HAP-1 (cell line): ENCODE measurements around the gene SLC17A5.
A peak's percentile ranks its signal among the peaks of the same experiment; 100 is the strongest.

Source experiments
- DNase-seq, 2 experiments: peaks; one replicate each; pipeline ENCODE4 v3.0.0-alpha.2; 2016 to 2020; ENCODE audit warnings: low spot score in 2 of 2
- H3K27me3 ChIP-seq: fragments of 250-450 bp; sonication (Bioruptor Pico); 2 replicates; pipeline ENCODE4 v1.5.1; 2020; ENCODE audit warnings: low read depth, mild to moderate bottlenecking, moderate library complexity
- H3K36me3 ChIP-seq: fragments of 250-450 bp; sonication (Bioruptor Pico); replicated peaks from 2 replicates; pipeline ENCODE4 v1.5.1; 2020; ENCODE audit warnings: mild to moderate bottlenecking
- H3K4me1 ChIP-seq: fragments of 250-450 bp; sonication (Bioruptor Pico); 2 replicates; pipeline ENCODE4 v1.5.1; 2020; ENCODE audit warnings: mild to moderate bottlenecking
- H3K4me3 ChIP-seq: fragments of 250-450 bp; sonication (Bioruptor Pico); 2 replicates; pipeline ENCODE4 v1.5.1; 2020; ENCODE audit warnings: mild to moderate bottlenecking, moderate library complexity
- H3K9me3 ChIP-seq: fragments of 250-450 bp; sonication (Bioruptor Pico); 2 replicates; pipeline ENCODE4 v1.5.1; 2020; ENCODE audit warnings: mild to moderate bottlenecking, moderate library complexity
- in situ Hi-C: fragments of 300-500 bp; cut with MboI; formaldehyde crosslinking; loops from 3 replicates; pipeline ENCODE4 v1.14.3; 2020; ENCODE audit warnings: low sequenced_read_pairs, inconsistent platforms, mixed read lengths

Gene SLC17A5

DNA sequence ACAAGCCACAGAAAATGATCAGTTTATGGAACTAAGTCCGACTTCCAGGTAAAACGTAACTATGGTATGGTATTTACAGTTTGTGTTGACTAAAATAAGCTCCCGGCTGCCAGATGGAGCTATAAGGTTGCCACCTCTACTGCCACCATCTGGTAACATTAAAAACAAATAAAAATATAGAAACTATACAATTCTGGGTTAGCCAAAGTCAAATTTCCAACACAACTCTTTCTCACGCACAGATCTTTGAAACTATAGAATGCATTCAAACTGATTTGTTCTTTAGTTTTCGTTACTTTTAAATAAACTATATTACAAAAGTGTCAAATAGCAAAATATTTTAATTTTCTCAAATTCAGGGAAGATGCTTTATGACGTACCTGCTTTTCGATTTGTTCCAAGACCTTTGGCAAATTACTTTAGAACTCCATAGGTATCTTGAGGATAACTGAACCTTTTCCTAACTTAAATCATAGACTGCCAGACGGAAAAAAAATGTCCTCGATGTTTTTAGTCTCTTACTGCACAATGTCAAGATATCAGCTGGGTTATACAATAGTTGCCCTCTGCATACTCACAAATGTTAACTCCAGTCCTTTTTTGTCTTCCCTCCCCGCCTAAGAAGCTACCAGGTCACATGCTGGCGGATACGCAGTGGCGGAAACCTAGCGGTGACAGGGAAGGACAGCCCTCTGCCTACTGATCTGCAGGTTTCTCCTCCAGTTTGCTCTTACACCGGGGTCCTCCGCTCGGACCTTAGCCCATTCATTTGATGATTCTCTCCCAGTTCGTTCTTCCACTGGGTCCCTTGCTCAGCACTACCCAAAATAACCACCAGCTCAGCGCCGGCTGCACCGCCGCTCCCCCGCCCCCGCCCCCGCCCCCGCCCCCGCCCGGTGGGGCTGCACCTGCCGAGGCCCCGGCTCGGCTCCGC is 888 bp downstream of the SLC17A5 start:
- Histone ChIP-seq H3K4me3 (peak overlapping the region; percentile 87), H3K36me3 (no peaks in the 10 kb centered on the region), H3K4me1 (peaks cover 24% of the 10 kb centered on the region), H3K9me3 (no peaks in the 10 kb centered on the region), H3K27me3 (no peaks in the 10 kb centered on the region)
- in situ Hi-C loops: no loop called here
- peak; percentile 80 to 84 for DNase-seq

DNA sequence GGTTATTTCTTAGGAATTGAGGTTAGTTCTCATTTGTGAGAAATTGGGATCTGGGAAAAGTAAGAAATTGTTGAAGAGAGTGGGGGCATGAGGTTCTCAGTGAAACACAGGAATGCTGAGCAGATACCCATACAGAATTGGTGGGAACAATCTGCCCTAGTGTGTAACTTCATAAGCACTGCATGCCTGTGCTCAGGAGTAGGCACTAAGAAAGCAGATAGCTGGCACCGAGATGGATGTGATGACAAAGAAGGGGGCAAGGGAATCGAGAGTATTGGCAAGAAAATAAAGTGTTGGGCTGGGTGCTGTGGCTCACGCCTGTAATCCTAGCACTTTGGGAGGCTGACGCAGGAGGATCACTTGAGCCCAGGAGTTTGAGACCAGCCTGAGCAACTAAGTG is 4.0 kb downstream of the SLC17A5 start:
- Histone ChIP-seq H3K4me1 (peaks cover 18% of the 10 kb centered on the region), H3K27me3 (no peaks in the 10 kb centered on the region), H3K4me3 (no peak overlapping the region), H3K9me3 (no peaks in the 10 kb centered on the region), H3K36me3 (no peaks in the 10 kb centered on the region)
- in situ Hi-C loops: no loop called here
- DNase-seq: no peak

DNA sequence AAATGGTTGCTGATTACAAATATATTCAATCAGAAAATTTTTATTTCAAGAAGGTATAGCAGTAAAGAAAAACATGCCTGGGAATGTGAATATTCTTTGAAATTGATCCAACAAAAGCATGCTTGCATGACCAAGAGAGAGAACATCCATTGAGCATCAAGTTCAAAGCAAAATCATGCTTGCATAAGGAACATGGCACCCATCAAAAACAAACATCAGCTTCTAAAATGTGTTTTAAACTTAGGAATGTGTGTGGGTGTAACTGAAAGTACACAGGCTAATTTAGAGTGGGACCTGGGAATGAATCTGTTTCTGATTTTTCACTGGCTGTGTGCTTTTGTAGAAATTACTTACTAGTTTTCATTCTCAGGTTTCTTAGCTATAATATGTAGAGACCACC is 5.6 kb downstream of the SLC17A5 start:
- H3K27me3 ChIP-seq: no peaks in the 10 kb centered on the region
- no peaks in the 10 kb centered on the region; the same call in 1 of the 2 replicates for H3K36me3 ChIP-seq
- in situ Hi-C loops: no loop called here
- no peak for DNase-seq
- H3K9me3 ChIP-seq: no peaks in the 10 kb centered on the region
- H3K4me1 ChIP-seq: peaks cover 14% of the 10 kb centered on the region
- H3K4me3 ChIP-seq: no peak overlapping the region

DNA sequence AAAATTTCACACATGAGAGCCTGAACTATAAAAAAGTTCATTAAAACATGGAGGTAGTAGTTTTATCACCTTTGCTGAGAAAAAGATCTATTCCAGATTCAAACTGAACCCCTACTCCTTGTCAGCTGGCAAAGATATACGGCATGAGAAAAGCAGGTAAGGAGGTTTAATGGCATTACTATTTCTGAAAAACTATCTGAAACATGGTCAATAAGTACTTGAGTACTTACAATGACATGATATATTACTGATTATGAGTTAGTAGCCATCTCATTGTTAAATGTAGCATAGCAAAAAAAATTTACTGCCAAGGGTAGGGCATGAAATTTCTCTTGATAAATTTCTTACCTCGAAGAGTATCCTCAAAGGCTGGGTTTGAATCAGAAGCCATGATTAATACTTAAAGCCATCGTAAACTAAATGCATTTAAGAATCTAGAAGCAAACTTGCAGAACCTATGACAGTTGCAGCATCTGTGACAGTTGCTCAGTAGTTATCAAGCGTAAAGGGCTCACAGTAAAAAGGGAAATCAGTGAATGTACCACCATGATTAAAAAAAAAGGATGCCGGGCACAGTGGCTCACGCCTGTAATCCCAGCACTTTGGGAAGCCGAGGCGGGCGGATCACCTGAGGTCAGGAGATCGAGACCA is 8.7 kb downstream of the SLC17A5 start:
- Histone ChIP-seq H3K4me1 (peaks cover 11% of the 10 kb centered on the region), H3K4me3 (peak overlapping the region; percentile 11), H3K36me3 (no peaks in the 10 kb centered on the region; the same call in 1 of the 2 replicates), H3K9me3 (no peaks in the 10 kb centered on the region), H3K27me3 (no peaks in the 10 kb centered on the region)
- DNase-seq: no peak
- in situ Hi-C loops: no loop called here

DNA sequence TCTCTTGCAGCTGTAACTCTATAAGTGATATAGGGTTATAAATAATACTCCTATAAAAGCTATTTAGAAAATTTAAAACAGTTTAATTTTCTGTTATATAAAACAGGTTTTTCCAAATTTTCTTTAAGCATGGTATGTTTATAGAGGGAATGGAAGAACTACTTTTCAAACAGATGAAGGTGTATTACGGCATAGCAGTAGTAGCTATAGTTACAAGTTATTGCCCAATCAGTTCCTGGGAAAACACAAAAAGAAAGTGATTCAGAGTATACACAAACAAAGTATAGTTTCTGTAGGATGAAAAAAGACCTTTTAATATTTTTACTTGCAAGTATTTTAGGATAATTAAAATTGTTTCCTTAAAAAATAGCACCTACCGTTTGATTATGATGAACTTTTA is 9.8 kb downstream of the SLC17A5 start:
- no peak for DNase-seq
- no peak overlapping the region for H3K4me3 ChIP-seq
- in situ Hi-C loops: no loop called here
- H3K9me3 ChIP-seq: no peaks in the 10 kb centered on the region
- H3K4me1 ChIP-seq: peaks cover 11% of the 10 kb centered on the region
- H3K27me3 ChIP-seq: no peaks in the 10 kb centered on the region
- peaks cover 3% of the 10 kb centered on the region for H3K36me3 ChIP-seq

DNA sequence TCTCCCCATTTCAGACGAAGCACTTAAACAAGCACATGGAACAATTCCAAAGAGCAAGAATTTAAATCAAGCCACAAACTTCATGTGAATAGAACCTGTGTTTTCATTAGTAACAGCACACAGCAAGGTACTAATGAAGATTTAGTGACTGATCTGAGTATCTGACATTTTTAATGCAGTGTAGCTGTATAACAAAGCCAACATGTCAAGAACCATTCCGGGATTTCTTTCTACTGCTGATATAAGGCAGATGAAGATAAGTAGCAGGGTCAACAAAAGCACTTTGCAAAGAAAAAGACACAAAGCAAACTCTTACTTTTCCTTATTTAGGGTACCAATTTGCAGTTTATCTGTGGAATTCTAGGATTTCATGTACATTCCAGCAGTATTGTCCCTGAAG is 11.3 kb downstream of the SLC17A5 start:
- Histone ChIP-seq H3K36me3 (peaks cover 6% of the 10 kb centered on the region), H3K9me3 (no peaks in the 10 kb centered on the region), H3K27me3 (no peaks in the 10 kb centered on the region), H3K4me1 (peaks cover 11% of the 10 kb centered on the region), H3K4me3 (no peak overlapping the region)
- DNase-seq: peak in 1 of 2 experiments; percentile 58
- in situ Hi-C loops: no loop called here

DNA sequence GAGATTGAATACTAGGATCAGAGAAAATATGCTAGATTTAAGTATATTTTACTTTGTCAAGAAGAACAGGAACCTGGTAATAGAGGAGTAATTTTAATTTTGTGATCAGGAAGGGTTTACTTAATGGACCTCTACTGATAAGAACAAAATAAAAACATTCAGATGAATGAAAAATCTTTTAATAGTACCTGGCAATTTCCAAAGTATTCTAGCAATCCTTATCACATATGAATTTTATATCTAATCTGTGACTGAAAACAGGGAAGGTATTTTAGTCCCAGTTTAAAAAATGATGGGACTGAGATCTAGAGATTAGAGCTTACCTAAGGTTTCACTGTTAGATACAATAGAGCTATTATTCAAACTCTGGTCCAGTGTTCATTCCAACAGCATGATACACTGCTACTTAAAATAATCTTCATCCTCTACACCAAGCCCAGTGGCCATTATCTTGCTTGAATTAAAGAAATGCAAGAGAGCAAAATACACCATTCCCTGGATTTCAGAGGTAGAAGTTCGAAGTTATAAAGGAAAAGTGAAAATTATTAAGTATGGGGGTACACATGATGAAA is 13.5 kb downstream of the SLC17A5 start:
- no peak for DNase-seq
- in situ Hi-C loops: no loop called here
- no peak overlapping the region for H3K4me3 ChIP-seq
- H3K27me3 ChIP-seq: no peaks in the 10 kb centered on the region
- H3K9me3 ChIP-seq: no peaks in the 10 kb centered on the region
- H3K4me1 ChIP-seq: peaks cover 9% of the 10 kb centered on the region
- peaks cover 6% of the 10 kb centered on the region for H3K36me3 ChIP-seq

DNA sequence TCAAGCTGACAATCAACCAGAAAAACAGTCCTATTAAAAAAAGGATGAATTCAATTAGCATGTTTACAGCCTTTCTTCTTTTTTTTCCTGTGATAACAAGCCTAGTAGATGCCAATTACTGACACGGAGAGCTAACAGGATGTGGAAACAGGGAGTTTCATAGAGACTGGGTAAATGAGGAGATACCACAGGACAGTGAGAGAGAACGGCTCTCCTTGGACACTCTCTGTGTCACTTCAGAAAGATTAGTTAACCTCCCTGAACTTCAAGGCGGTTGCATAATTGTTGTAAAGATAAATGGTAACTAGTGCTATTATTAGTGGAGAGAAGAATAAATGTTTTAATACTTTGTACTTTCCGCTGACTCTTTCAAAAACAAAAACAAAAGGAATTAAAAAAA is 14.8 kb downstream of the SLC17A5 start:
- Histone ChIP-seq H3K27me3 (no peaks in the 10 kb centered on the region), H3K9me3 (no peaks in the 10 kb centered on the region), H3K36me3 (peaks cover 13% of the 10 kb centered on the region), H3K4me1 (peaks cover 9% of the 10 kb centered on the region; the same call in 1 of the 2 replicates), H3K4me3 (no peak overlapping the region)
- no peak for DNase-seq
- in situ Hi-C loops: no loop called here

DNA sequence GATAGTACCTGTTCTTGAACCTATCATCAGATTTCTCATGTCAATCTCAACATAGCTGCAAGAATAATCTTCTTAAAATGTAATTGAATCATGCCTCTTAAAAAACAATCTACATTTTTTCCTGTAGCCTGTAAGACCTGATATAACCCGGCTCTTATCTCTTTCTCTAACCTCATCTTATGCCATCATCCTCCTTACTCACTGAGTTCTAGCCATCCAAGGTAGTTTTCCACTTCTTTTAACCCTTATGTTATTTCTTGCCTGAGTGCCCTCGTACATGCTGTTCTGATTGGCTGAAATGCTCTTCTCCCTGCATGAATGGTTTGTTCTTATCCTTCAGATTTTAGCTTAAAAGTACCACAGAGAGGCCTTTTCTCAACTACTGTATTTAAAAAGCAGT is 16.4 kb downstream of the SLC17A5 start:
- H3K27me3 ChIP-seq: no peaks in the 10 kb centered on the region
- DNase-seq: no peak
- H3K9me3 ChIP-seq: no peaks in the 10 kb centered on the region
- in situ Hi-C loops: no loop called here
- H3K4me1 ChIP-seq: peaks cover 4% of the 10 kb centered on the region; the same call in 1 of the 2 replicates
- no peak overlapping the region for H3K4me3 ChIP-seq
- H3K36me3 ChIP-seq: peaks cover 18% of the 10 kb centered on the region; the same call in 1 of the 2 replicates

DNA sequence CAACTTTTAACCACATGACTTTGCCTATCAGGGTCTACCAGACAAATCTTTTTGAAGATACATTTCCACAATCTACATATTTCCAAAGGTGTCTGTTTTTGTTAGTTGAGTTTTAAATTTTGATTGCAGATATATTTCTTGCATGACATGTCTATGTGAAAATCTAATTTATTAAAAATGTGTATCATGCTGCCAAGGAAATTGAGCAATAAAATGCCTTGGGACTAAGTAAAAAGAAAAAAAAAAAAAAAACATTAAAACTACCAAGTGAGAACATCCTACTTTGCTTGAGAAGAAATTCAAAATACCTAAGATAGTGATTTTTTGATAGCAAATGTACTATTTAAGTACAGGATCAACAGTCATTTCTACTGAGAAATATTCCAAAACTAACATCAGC is 17.7 kb downstream of the SLC17A5 start:
- in situ Hi-C loops: no loop called here
- no peaks in the 10 kb centered on the region for H3K9me3 ChIP-seq
- no peaks in the 10 kb centered on the region for H3K27me3 ChIP-seq
- H3K4me1 ChIP-seq: no peaks in the 10 kb centered on the region
- DNase-seq: no peak
- H3K36me3 ChIP-seq: peaks cover 18% of the 10 kb centered on the region
- no peak overlapping the region for H3K4me3 ChIP-seq

DNA sequence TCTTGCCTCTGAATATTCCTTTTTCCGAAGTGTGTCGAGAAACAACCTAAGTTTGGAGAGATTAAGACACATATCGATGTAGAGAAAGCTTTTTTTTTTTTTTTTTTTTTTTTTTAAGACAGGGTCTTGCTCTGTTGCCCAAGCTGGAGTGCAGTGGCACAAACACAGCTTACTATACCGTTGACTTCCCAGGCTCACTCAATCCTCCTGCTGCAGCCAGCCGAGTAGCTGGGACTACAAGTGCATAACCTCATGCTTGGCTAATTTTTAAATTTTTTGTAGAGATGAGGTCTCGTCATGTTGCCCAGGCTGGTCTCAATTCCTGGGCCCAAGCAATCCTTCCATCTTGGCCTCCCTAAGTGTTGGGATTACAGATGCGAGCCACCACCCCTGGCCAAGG is 21.4 kb downstream of the SLC17A5 start:
- DNase-seq: no peak
- Histone ChIP-seq H3K9me3 (no peaks in the 10 kb centered on the region), H3K4me3 (no peak overlapping the region), H3K36me3 (peaks cover 11% of the 10 kb centered on the region), H3K4me1 (no peaks in the 10 kb centered on the region), H3K27me3 (no peaks in the 10 kb centered on the region)
- in situ Hi-C loops: no loop called here

DNA sequence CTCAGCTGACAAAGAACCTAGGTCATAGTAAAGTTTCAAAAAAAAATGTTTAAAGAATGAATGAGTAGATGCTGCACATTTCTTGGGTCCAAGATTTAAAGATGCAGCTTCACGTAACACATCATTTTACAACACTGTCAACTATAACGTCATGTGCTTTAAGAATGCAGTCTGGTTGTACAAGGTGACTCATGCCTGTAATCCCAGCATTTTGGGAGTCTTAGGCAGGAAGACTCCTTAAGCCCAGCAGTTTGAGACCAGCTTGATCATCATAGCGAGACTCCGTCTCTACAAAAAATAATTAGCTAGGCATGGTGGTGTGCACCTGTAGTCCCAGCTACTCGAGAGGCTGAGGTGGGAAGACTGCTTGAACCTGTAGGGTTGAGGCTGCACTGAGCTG is 21.9 kb downstream of the SLC17A5 start:
- DNase-seq: no peak
- H3K27me3 ChIP-seq: no peaks in the 10 kb centered on the region
- in situ Hi-C loops: no loop called here
- H3K9me3 ChIP-seq: no peaks in the 10 kb centered on the region
- H3K36me3 ChIP-seq: peaks cover 11% of the 10 kb centered on the region
- H3K4me3 ChIP-seq: no peak overlapping the region
- no peaks in the 10 kb centered on the region for H3K4me1 ChIP-seq

DNA sequence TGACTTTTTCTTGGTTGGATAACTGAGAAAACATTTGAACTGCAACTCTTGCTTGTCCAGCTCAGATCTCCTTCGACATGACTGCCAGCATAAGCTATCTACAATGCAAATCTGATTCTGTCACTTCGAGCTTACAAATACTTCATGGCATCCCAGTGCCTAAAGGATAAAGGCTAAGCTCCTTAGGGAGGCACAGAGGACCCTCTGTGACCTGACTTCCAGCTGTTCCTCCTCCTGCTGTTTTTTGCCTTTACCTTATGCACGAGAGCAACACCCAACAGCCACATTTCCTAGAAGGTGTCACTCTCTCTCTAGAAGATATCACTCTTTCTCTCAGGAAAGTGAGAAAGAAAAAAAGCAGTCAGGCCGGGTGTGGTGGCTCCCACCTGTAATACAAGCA is 23.4 kb downstream of the SLC17A5 start:
- Histone ChIP-seq H3K36me3 (peaks cover 11% of the 10 kb centered on the region), H3K27me3 (no peaks in the 10 kb centered on the region), H3K4me3 (no peak overlapping the region), H3K9me3 (no peaks in the 10 kb centered on the region), H3K4me1 (no peaks in the 10 kb centered on the region)
- in situ Hi-C loops: no loop called here
- no peak for DNase-seq

DNA sequence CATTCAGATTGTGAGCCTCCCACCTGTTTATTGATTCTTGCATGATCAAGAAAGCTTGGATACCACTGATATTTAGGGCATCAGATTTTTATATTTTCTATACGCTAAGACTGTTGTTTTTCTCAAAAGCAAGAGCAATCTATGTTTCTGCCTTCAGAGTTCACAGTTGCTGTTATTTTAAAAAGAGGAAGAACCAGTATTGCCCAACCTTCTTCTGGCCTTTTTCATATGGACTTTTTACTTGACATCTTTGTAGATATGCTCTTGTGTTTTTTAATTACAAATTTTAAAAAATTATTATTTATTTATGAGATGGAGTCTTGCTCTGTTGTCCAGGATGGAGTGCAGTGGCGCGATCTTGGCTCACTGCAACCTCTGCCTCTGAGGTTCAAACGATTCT is 28.9 kb downstream of the SLC17A5 start:
- Histone ChIP-seq H3K27me3 (no peaks in the 10 kb centered on the region), H3K4me1 (no peaks in the 10 kb centered on the region), H3K4me3 (no peak overlapping the region), H3K9me3 (no peaks in the 10 kb centered on the region), H3K36me3 (no peaks in the 10 kb centered on the region; the same call in none of the 2 replicates)
- no peak for DNase-seq
- in situ Hi-C loops: loop anchor here (25.0 kb wide), 1 partner anchor 338 kb away; no protein-coding TSS in a partner anchor
